ENCODE results near the gene LETMD1. TPM values are rescaled to one million over a fixed set of nuclear protein-coding genes. Genes with fewer than 3 reads are reported as not detected.
A peak's percentile ranks its signal among the peaks of the same experiment; 100 is the strongest.

The LETMD1 gene
- total and polyA plus RNA-seq, 2 of the 13 experiments (the other 11 are each of a cell fraction or from before 2014, with no cell fraction given), result 43.3 to 87.7 TPM

- TF ChIP-seq ZFP90 (CRISPR knock-in tag; IDR thresholded peaks at IDR 0.05; ENCODE audit: borderline replicate concordance) (peak; percentile 78; the same call in 1 of the 2 replicates), PCBP1 (IDR thresholded peaks at IDR 0.05; ENCODE audit: borderline replicate concordance, low read depth, low read length) (no peak), RXRA (CRISPR knock-in tag; IDR thresholded peaks at IDR 0.05) (no peak), ETV6 (CRISPR knock-in tag; conservative IDR thresholded peaks at IDR 0.05) (peak; percentile 75; the same call in 1 of the 2 replicates), NFYB (CRISPR knock-in tag; IDR thresholded peaks at IDR 0.05) (peak; percentile 53; the same call in 1 of the 2 replicates), ZNF691 (CRISPR knock-in tag; IDR thresholded peaks at IDR 0.05; ENCODE audit: borderline replicate concordance, low read depth) (no peak), MED8 (CRISPR knock-in tag; IDR thresholded peaks at IDR 0.05; ENCODE audit: insufficient replicate concordance) (peak; percentile 79), ZNF724P (CRISPR knock-in tag; IDR thresholded peaks at IDR 0.05; ENCODE audit: borderline replicate concordance) (peak; percentile 18; the same call in 1 of the 2 replicates), ZNF337 (CRISPR knock-in tag; IDR thresholded peaks at IDR 0.05; ENCODE audit: borderline replicate concordance, low read depth) (no peak), RAD21 (CRISPR knock-in tag; IDR thresholded peaks at IDR 0.05) (peak; percentile 79), ZNF101 (CRISPR knock-in tag; IDR thresholded peaks at IDR 0.05; ENCODE audit: borderline replicate concordance, low read depth) (no peak), ZNF382 (CRISPR knock-in tag; IDR thresholded peaks at IDR 0.05; ENCODE audit: borderline replicate concordance) (no peak), MEF2D (CRISPR knock-in tag; IDR thresholded peaks at IDR 0.05) (peak; percentile 65; the same call in 1 of the 2 replicates), GATAD1 (CRISPR knock-in tag; IDR thresholded peaks at IDR 0.05) (peak; percentile 43; the same call in 1 of the 2 replicates), TFDP1 (CRISPR knock-in tag; IDR thresholded peaks at IDR 0.05; ENCODE audit: borderline replicate concordance) (peak; percentile 71; the same call in 1 of the 2 replicates), ZNF33B (CRISPR knock-in tag; IDR thresholded peaks at IDR 0.05) (no peak), ZNF83 (CRISPR knock-in tag; IDR thresholded peaks at IDR 0.05; ENCODE audit: borderline replicate concordance) (no peak), CHD2 (IDR thresholded peaks at IDR 0.05; ENCODE audit: low read depth, low read length) (no peak), ZNF256 (CRISPR knock-in tag; conservative IDR thresholded peaks at IDR 0.05) (no peak), ETV5 (CRISPR knock-in tag; IDR thresholded peaks at IDR 0.05; ENCODE audit: borderline replicate concordance) (peak; percentile 70; the same call in 1 of the 2 replicates), ZNF292 (CRISPR knock-in tag; IDR thresholded peaks at IDR 0.05; ENCODE audit: borderline replicate concordance, low read depth) (peak; percentile 29; the same call in 1 of the 2 replicates), NRL (CRISPR knock-in tag; IDR thresholded peaks at IDR 0.05; ENCODE audit: borderline replicate concordance) (no peak), ZNF30 (CRISPR knock-in tag; IDR thresholded peaks at IDR 0.05) (no peak), E2F1 (CRISPR knock-in tag; IDR thresholded peaks at IDR 0.05) (peak; percentile 54; the same call in 1 of the 2 replicates), MAFK (conservative IDR thresholded peaks at IDR 0.05 in 1 of 2, IDR thresholded peaks at IDR 0.05 in 1 of 2; ENCODE audit: low read length in 2 of 2) (no peak), HMG20A (CRISPR knock-in tag; IDR thresholded peaks at IDR 0.05; ENCODE audit: borderline replicate concordance) (0 out of 2 replicates have a peak, but pooled peaks have one; percentile 19)
These were observed 35.2 kb downstream of the LETMD1 start, which contains the start of gene CSRNP2 (continued) for GRCh38 chr12:51083126-51083833.
